ENCODE results near the gene VEZF1. TPM values are rescaled to one million over a fixed set of nuclear protein-coding genes. Genes with fewer than 3 reads are reported as not detected.
A peak's percentile ranks its signal among the peaks of the same experiment; 100 is the strongest.

VEZF1 gene
- total and polyA plus RNA-seq, 10 donors, result 10.0 to 59.9 (median 50.8) TPM

GRCh38 chr17:58005728-58006559, 17.9 kb upstream of the VEZF1 start:
- peak overlapping the region; percentile 85 to 100 (median 98) for H3K27ac ChIP-seq
- no peaks in the 10 kb centered on the region for H3K9me3 ChIP-seq
- no peak for DNase-seq
- intact Hi-C loops (cut with DNase I; ENCODE audit: low total_unique reads), result loop anchor here (10.0 kb wide), 1 partner anchor 79 kb away; the partner anchor contains the start of gene DYNLL2
- H3K4me1 ChIP-seq, result peaks cover 26 to 66% (median 58%) of the 10 kb centered on the region in 6 donors
- H3K36me3 ChIP-seq, result peaks cover 0 to 50% (median 37%) of the 10 kb centered on the region in 6 donors
- H3K4me3 ChIP-seq, result peak overlapping the region; percentile 48 to 97 (median 85)
- no peaks in the 10 kb centered on the region for H3K27me3 ChIP-seq (replicated peaks in 1 of 7)
- WGBS, 5 donors, result 3 to 8% (median 5%) methylated on average over 35 to 36 of the region's 36 CpGs
- TF ChIP-seq POLR2AphosphoS5 (IDR thresholded peaks at IDR 0.05) (no peak), CTCF (IDR thresholded peaks at IDR 0.05 in 8 of 11, conservative IDR thresholded peaks at IDR 0.05 in 3 of 11) (no peak), POLR2A (IDR thresholded peaks at IDR 0.05) (no peak)

- H3K36me3 ChIP-seq, result peaks cover 0 to 58% (median 44%) of the 10 kb centered on the region in 6 donors
- intact Hi-C loops (cut with DNase I; ENCODE audit: low total_unique reads), result loop anchor here (10.0 kb wide), 1 partner anchor 80 kb away; the partner anchor contains the start of gene DYNLL2
- TF ChIP-seq POLR2AphosphoS5 (IDR thresholded peaks at IDR 0.05) (no peak), POLR2A (IDR thresholded peaks at IDR 0.05) (no peak), CTCF (IDR thresholded peaks at IDR 0.05 in 8 of 11, conservative IDR thresholded peaks at IDR 0.05 in 3 of 11) (no peak)
- H3K4me1 ChIP-seq, result peaks cover 26 to 74% (median 62%) of the 10 kb centered on the region in 6 donors
- H3K9me3 ChIP-seq, result no peaks in the 10 kb centered on the region
- WGBS, 5 donors, result 35 to 69% (median 44%) methylated on average over 12 of the region's 12 CpGs
- no peaks in the 10 kb centered on the region for H3K27me3 ChIP-seq (replicated peaks in 1 of 7)
- peak overlapping the region in 4 of 8 donors; percentile 9 to 98 (median 98) for H3K27ac ChIP-seq
- DNase-seq, result no peak
- H3K4me3 ChIP-seq, result peak overlapping the region; percentile 48 to 97 (median 85)
These were observed 17.1 kb upstream of the VEZF1 start for GRCh38 chr17:58005031-58005727.

GRCh38 chr17:58004060-58004459, 16.0 kb upstream of the VEZF1 start:
- intact Hi-C loops (cut with DNase I; ENCODE audit: low total_unique reads), result loop anchor here (10.0 kb wide), 1 partner anchor 81 kb away; the partner anchor contains the start of gene DYNLL2
- no peak for TF ChIP-seq POLR2A (IDR thresholded peaks at IDR 0.05)
- H3K9me3 ChIP-seq, result no peaks in the 10 kb centered on the region
- H3K4me3 ChIP-seq, result peak overlapping the region in 1 of 8 donors; percentile 83
- 51 to 82% (median 56%) methylated on average over 3 of the region's 3 CpGs for WGBS, 5 donors
- H3K4me1 ChIP-seq, result peaks cover 26 to 85% (median 67%) of the 10 kb centered on the region in 6 donors
- DNase-seq, result no peak
- H3K27ac ChIP-seq, result peak overlapping the region in 1 of 8 donors; percentile 4
- no peaks in the 10 kb centered on the region for H3K27me3 ChIP-seq (replicated peaks in 1 of 7)
- peaks cover 0 to 67% (median 47%) of the 10 kb centered on the region in 6 donors for H3K36me3 ChIP-seq

GRCh38 chr17:58002973-58003372, 14.9 kb upstream of the VEZF1 start:
- no peaks in the 10 kb centered on the region for H3K9me3 ChIP-seq
- no peaks in the 10 kb centered on the region for H3K27me3 ChIP-seq (replicated peaks in 1 of 7)
- peaks cover 0 to 78% (median 49%) of the 10 kb centered on the region in 6 donors for H3K36me3 ChIP-seq
- intact Hi-C loops (cut with DNase I; ENCODE audit: low total_unique reads), result loop anchor here (10.0 kb wide), 1 partner anchor 82 kb away; the partner anchor contains the start of gene DYNLL2
- H3K4me3 ChIP-seq, result no peak overlapping the region
- TF ChIP-seq POLR2A (IDR thresholded peaks at IDR 0.05) (no peak), CTCF (IDR thresholded peaks at IDR 0.05 in 8 of 11, conservative IDR thresholded peaks at IDR 0.05 in 3 of 11) (no peak), POLR2AphosphoS5 (IDR thresholded peaks at IDR 0.05) (no peak)
- H3K4me1 ChIP-seq, result peaks cover 26 to 83% (median 63%) of the 10 kb centered on the region in 6 donors
- H3K27ac ChIP-seq, result no peak overlapping the region
- DNase-seq, result no peak
- 87 to 96% (median 94%) methylated on average over 2 of the region's 2 CpGs for WGBS, 5 donors

All from spleen (tissue), 11 donors.